ENCODE data around the gene SBF2.
"Not testable (repeated sequence)": the region's sequence is repeated elsewhere in the genome, so short reads cannot be mapped to it uniquely, and the experiment has no call there.

GRCh38 chr11:9900253-9900652 lies 393.8 kb downstream of the SBF2 start:
- not testable (repeated sequence) for TF ChIP-seq CTCF (IDR thresholded peaks at IDR 0.05; ENCODE audit: low read depth, low read length); EZH2phosphoT487 (IDR thresholded peaks at IDR 0.05; ENCODE audit: low read depth)
